ENCODE measurements around the gene ITGA8.
"Not testable (repeated sequence)": the region's sequence is repeated elsewhere in the genome, so short reads cannot be mapped to it uniquely, and the experiment has no call there.

ITGA8 gene

GRCh38 chr10:15719899-15720634, at the start of gene ITGA8:
ITGA8 (minus strand) TSS chr10:15719922; CDS start chr10:15719771, 151 bp downstream.
- no peak for DNase-seq (ENCODE audit: low read depth in 1 of 2, low spot score in 1 of 2)

GRCh38 chr10:15764892-15765454, 45.3 kb upstream of the ITGA8 start:
- DNase-seq (ENCODE audit: low read depth in 1 of 2, low spot score in 1 of 2) = no peak

GRCh38 chr10:15763006-15763405, 43.3 kb upstream of the ITGA8 start:
- no peak for DNase-seq (ENCODE audit: low read depth in 1 of 2, low spot score in 1 of 2)

GRCh38 chr10:15762239-15762638, 42.5 kb upstream of the ITGA8 start:
- DNase-seq (ENCODE audit: low read depth in 1 of 2, low spot score in 1 of 2) = not testable (repeated sequence)

GRCh38 chr10:15761224-15761623, 41.5 kb upstream of the ITGA8 start:
- not testable (repeated sequence) for DNase-seq (ENCODE audit: low read depth in 1 of 2, low spot score in 1 of 2)

GRCh38 chr10:15760681-15761080, 41.0 kb upstream of the ITGA8 start:
- DNase-seq (ENCODE audit: low read depth in 1 of 2, low spot score in 1 of 2) = no peak

GRCh38 chr10:15759265-15759664, 39.5 kb upstream of the ITGA8 start:
- DNase-seq (ENCODE audit: low read depth in 1 of 2, low spot score in 1 of 2) = no peak

GRCh38 chr10:15758618-15759017, 38.9 kb upstream of the ITGA8 start:
- no peak for DNase-seq (ENCODE audit: low read depth in 1 of 2, low spot score in 1 of 2)

GRCh38 chr10:15754937-15755336, 35.2 kb upstream of the ITGA8 start:
- DNase-seq (ENCODE audit: low read depth in 1 of 2, low spot score in 1 of 2) = no peak

- DNase-seq (ENCODE audit: low read depth in 1 of 2, low spot score in 1 of 2) = no peak
Observed at GRCh38 chr10:15751046-15751445, 31.3 kb upstream of the ITGA8 start.

GRCh38 chr10:15748126-15748525, 28.4 kb upstream of the ITGA8 start:
- no peak for DNase-seq (ENCODE audit: low read depth in 1 of 2, low spot score in 1 of 2)

GRCh38 chr10:15747632-15748031, 27.9 kb upstream of the ITGA8 start:
- no peak for DNase-seq (ENCODE audit: low read depth in 1 of 2, low spot score in 1 of 2)

- no peak for DNase-seq (ENCODE audit: low read depth in 1 of 2, low spot score in 1 of 2)
Observed at GRCh38 chr10:15745751-15746150, 26.0 kb upstream of the ITGA8 start.

GRCh38 chr10:15744217-15744865, 24.6 kb upstream of the ITGA8 start:
- DNase-seq (ENCODE audit: low read depth in 1 of 2, low spot score in 1 of 2) = no peak

- DNase-seq (ENCODE audit: low read depth in 1 of 2, low spot score in 1 of 2) = no peak
Observed at GRCh38 chr10:15743443-15743842, 23.7 kb upstream of the ITGA8 start.

GRCh38 chr10:15742836-15743235, 23.1 kb upstream of the ITGA8 start:
- DNase-seq (ENCODE audit: low read depth in 1 of 2, low spot score in 1 of 2) = no peak

- DNase-seq (ENCODE audit: low read depth in 1 of 2, low spot score in 1 of 2) = no peak
Observed at GRCh38 chr10:15742102-15742501, 22.4 kb upstream of the ITGA8 start.

- DNase-seq (ENCODE audit: low read depth in 1 of 2, low spot score in 1 of 2) = no peak
Observed at GRCh38 chr10:15741581-15741980, 21.9 kb upstream of the ITGA8 start.

- DNase-seq (ENCODE audit: low read depth in 1 of 2, low spot score in 1 of 2) = no peak
Observed at GRCh38 chr10:15740261-15740660, 20.5 kb upstream of the ITGA8 start.

GRCh38 chr10:15739254-15739970, 19.7 kb upstream of the ITGA8 start:
- DNase-seq (ENCODE audit: low read depth in 1 of 2, low spot score in 1 of 2) = no peak

- no peak for DNase-seq (ENCODE audit: low read depth in 1 of 2, low spot score in 1 of 2)
Observed at GRCh38 chr10:15738270-15738925, 18.7 kb upstream of the ITGA8 start.

Measured in stimulated activated CD4-positive, alpha-beta T cell treated with anti-CD3 and anti-CD28 coated beads, Interleukin-15, amount 100 ng/mL, for 1 hour (primary cell).